ENCODE results near the gene AUTS2.

AUTS2 gene

GRCh38 chr7:69858471-69858870 lies 260.2 kb downstream of the AUTS2 start:
- Histone ChIP-seq H3F3A (ENCODE audit: low read depth) (no peaks in the 10 kb centered on the region), H3K4me1 (ENCODE audit: insufficient read depth, low read length, poor library complexity, severe bottlenecking) (peaks cover 11% of the 10 kb centered on the region), H3K9me3 (ENCODE audit: insufficient read depth, low read depth, low read length) (no peaks in the 10 kb centered on the region), H3K79me2 (ENCODE audit: insufficient read depth, low read length) (peaks cover 45% of the 10 kb centered on the region; the same call in 1 of the 2 replicates), H3K4me2 (ENCODE audit: low read depth, low read length, poor library complexity, severe bottlenecking) (no peak overlapping the region), H3K4me3 (ENCODE audit: low read length, poor library complexity, severe bottlenecking) (no peak overlapping the region), H3K9me2 (replicated peaks; ENCODE audit: low read depth, low read length) (no peaks in the 10 kb centered on the region), H4K20me1 (ENCODE audit: insufficient read depth, low read length, poor library complexity, severe bottlenecking) (no peaks in the 10 kb centered on the region), H3K27me3 (ENCODE audit: insufficient read depth, low read length, poor library complexity, severe bottlenecking) (no peaks in the 10 kb centered on the region), H2AFZ (ENCODE audit: low read length) (no peak overlapping the region), H3K36me3 (ENCODE audit: insufficient read depth, low read length) (no peaks in the 10 kb centered on the region), H3K9ac (ENCODE audit: low read depth, low read length, poor library complexity, severe bottlenecking) (no peak overlapping the region)
- TF ChIP-seq, protein P1, sequence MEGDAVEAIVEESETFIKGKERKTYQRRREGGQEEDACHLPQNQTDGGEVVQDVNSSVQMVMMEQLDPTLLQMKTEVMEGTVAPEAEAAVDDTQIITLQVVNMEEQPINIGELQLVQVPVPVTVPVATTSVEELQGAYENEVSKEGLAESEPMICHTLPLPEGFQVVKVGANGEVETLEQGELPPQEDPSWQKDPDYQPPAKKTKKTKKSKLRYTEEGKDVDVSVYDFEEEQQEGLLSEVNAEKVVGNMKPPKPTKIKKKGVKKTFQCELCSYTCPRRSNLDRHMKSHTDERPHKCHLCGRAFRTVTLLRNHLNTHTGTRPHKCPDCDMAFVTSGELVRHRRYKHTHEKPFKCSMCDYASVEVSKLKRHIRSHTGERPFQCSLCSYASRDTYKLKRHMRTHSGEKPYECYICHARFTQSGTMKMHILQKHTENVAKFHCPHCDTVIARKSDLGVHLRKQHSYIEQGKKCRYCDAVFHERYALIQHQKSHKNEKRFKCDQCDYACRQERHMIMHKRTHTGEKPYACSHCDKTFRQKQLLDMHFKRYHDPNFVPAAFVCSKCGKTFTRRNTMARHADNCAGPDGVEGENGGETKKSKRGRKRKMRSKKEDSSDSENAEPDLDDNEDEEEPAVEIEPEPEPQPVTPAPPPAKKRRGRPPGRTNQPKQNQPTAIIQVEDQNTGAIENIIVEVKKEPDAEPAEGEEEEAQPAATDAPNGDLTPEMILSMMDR (conservative IDR thresholded peaks at IDR 0.05; ENCODE audit: low read length), result no peak

DNA sequence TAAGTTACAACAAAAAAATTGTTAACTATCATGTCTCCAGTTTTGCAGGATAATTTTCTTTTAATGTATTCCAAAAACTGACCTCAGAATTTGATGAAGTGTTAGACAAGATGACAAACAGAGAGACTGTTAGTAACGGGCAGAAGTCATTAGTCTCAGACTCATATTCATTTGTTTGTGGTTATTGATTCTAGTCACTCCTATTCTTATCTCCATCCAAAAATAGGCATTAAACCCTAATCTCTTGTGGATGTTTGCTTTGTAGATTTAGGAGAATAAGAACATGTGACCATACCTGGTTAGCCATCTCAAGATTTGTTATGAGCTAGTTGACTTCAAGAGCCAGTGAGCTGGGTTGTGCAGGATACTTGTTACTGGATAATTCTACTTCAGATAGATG lies 261.1 kb downstream of the AUTS2 start:
- no peak overlapping the region for H3K4me2 ChIP-seq (ENCODE audit: low read depth, low read length, poor library complexity, severe bottlenecking)
- no peaks in the 10 kb centered on the region for H3F3A ChIP-seq (ENCODE audit: low read depth)
- peaks cover 4% of the 10 kb centered on the region for H4K20me1 ChIP-seq (ENCODE audit: insufficient read depth, low read length, poor library complexity, severe bottlenecking)
- peaks cover 45% of the 10 kb centered on the region; the same call in 1 of the 2 replicates for H3K79me2 ChIP-seq (ENCODE audit: insufficient read depth, low read length)
- H3K36me3 ChIP-seq (ENCODE audit: insufficient read depth, low read length), result no peaks in the 10 kb centered on the region
- no peak overlapping the region for H3K9ac ChIP-seq (ENCODE audit: low read depth, low read length, poor library complexity, severe bottlenecking)
- H2AFZ ChIP-seq (ENCODE audit: low read length), result no peak overlapping the region
- H3K4me3 ChIP-seq (ENCODE audit: low read length, poor library complexity, severe bottlenecking), result no peak overlapping the region
- TF ChIP-seq, protein P1 (conservative IDR thresholded peaks at IDR 0.05; ENCODE audit: low read length), result no peak
- no peak for TF ChIP-seq EZH2phosphoT487 (IDR thresholded peaks at IDR 0.05; ENCODE audit: borderline replicate concordance)
- peaks cover 13% of the 10 kb centered on the region for H3K4me1 ChIP-seq (ENCODE audit: insufficient read depth, low read length, poor library complexity, severe bottlenecking)
- H3K9me2 ChIP-seq (replicated peaks; ENCODE audit: low read depth, low read length), result no peaks in the 10 kb centered on the region
- H3K27me3 ChIP-seq (ENCODE audit: insufficient read depth, low read length, poor library complexity, severe bottlenecking), result no peaks in the 10 kb centered on the region
- H3K9me3 ChIP-seq (ENCODE audit: insufficient read depth, low read depth, low read length), result no peaks in the 10 kb centered on the region

GRCh38 chr7:69860486-69860885 lies 262.2 kb downstream of the AUTS2 start:
- H3K9me2 ChIP-seq (replicated peaks; ENCODE audit: low read depth, low read length), result no peaks in the 10 kb centered on the region
- no peaks in the 10 kb centered on the region for H3K9me3 ChIP-seq (ENCODE audit: insufficient read depth, low read depth, low read length)
- TF ChIP-seq EZH2phosphoT487 (IDR thresholded peaks at IDR 0.05; ENCODE audit: borderline replicate concordance), result no peak
- no peak overlapping the region for H3K4me3 ChIP-seq (ENCODE audit: low read length, poor library complexity, severe bottlenecking)
- peaks cover 4% of the 10 kb centered on the region for H4K20me1 ChIP-seq (ENCODE audit: insufficient read depth, low read length, poor library complexity, severe bottlenecking)
- peaks cover 47% of the 10 kb centered on the region; the same call in 1 of the 2 replicates for H3K79me2 ChIP-seq (ENCODE audit: insufficient read depth, low read length)
- peaks cover 16% of the 10 kb centered on the region for H3K4me1 ChIP-seq (ENCODE audit: insufficient read depth, low read length, poor library complexity, severe bottlenecking)
- H3K9ac ChIP-seq (ENCODE audit: low read depth, low read length, poor library complexity, severe bottlenecking), result no peak overlapping the region
- H3K36me3 ChIP-seq (ENCODE audit: insufficient read depth, low read length), result no peaks in the 10 kb centered on the region
- no peaks in the 10 kb centered on the region for H3F3A ChIP-seq (ENCODE audit: low read depth)
- H3K27me3 ChIP-seq (ENCODE audit: insufficient read depth, low read length, poor library complexity, severe bottlenecking), result no peaks in the 10 kb centered on the region
- no peak overlapping the region for H2AFZ ChIP-seq (ENCODE audit: low read length)
- no peak overlapping the region for H3K4me2 ChIP-seq (ENCODE audit: low read depth, low read length, poor library complexity, severe bottlenecking)

DNA sequence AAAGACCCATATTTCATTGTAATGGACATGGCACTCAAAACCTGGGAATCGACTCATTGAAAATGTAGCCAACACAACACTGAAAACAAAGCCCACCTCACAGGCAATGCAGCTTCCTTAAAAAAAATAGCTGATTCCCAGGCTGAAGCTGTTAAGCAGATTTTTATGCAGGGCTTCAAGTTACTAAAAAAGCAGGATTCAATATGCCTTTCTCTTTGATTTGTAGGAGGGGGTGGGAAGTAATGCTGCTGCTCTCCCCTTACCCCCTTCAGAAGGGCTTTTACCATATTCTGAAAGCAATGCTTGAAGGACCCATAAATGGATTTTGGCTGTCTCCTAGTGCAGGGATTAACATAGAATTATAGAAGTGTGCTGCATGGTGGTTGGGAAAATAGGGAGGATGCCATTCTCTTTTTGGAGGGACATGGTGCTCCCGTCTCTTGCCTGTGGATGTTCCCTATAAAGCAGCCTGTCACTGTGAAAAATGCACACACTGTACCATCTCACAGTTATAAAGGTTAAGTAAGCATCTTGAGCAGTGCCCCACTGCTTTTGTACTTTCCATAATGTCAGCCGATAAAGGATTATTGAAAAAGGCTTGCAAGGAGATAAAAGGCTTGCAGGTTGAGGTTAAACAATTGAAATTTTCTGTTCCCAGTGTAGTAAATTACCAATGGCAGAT lies 262.8 kb downstream of the AUTS2 start:
- Histone ChIP-seq H3K36me3 (ENCODE audit: insufficient read depth, low read length) (no peaks in the 10 kb centered on the region), H3F3A (ENCODE audit: low read depth) (no peaks in the 10 kb centered on the region), H3K4me1 (ENCODE audit: insufficient read depth, low read length, poor library complexity, severe bottlenecking) (peaks cover 16% of the 10 kb centered on the region), H3K9me3 (ENCODE audit: insufficient read depth, low read depth, low read length) (no peaks in the 10 kb centered on the region), H3K27me3 (ENCODE audit: insufficient read depth, low read length, poor library complexity, severe bottlenecking) (no peaks in the 10 kb centered on the region), H4K20me1 (ENCODE audit: insufficient read depth, low read length, poor library complexity, severe bottlenecking) (peaks cover 4% of the 10 kb centered on the region), H3K4me2 (ENCODE audit: low read depth, low read length, poor library complexity, severe bottlenecking) (no peak overlapping the region), H2AFZ (ENCODE audit: low read length) (no peak overlapping the region), H3K9ac (ENCODE audit: low read depth, low read length, poor library complexity, severe bottlenecking) (no peak overlapping the region), H3K4me3 (ENCODE audit: low read length, poor library complexity, severe bottlenecking) (no peak overlapping the region), H3K79me2 (ENCODE audit: insufficient read depth, low read length) (peaks cover 46% of the 10 kb centered on the region; the same call in 1 of the 2 replicates), H3K9me2 (replicated peaks; ENCODE audit: low read depth, low read length) (no peaks in the 10 kb centered on the region)
- no peak for TF ChIP-seq EZH2phosphoT487 (IDR thresholded peaks at IDR 0.05; ENCODE audit: borderline replicate concordance)
- TF ChIP-seq, protein P1 (conservative IDR thresholded peaks at IDR 0.05; ENCODE audit: low read length), result no peak
